CD4-positive, alpha-beta memory T cell (primary cell): Measurements from ENCODE around the gene FBXW10. TPM values are rescaled to one million over a fixed set of nuclear protein-coding genes. Genes with fewer than 3 reads are reported as not detected.
"Not testable (repeated sequence)": the region's sequence is repeated elsewhere in the genome, so short reads cannot be mapped to it uniquely, and the experiment has no call there.

Experiments
- CTCF ChIA-PET: fragments of 350-600 bp; sonication (Branson Sonifier 250); formaldehyde crosslinking; loops from one replicate; lab custom pipeline; 2021; ENCODE audit warnings: inconsistent platforms; ENCODE audit not compliant: partially characterized antibody; lab: Charles Lee
- POLR2A ChIA-PET: fragments of 350-600 bp; sonication (Branson Sonifier 250); formaldehyde crosslinking; loops from one replicate; lab custom pipeline; 2021; ENCODE audit not compliant: partially characterized antibody; lab: Charles Lee
- DNase-seq, 5 donors: peaks; one replicate each; pipeline versions ENCODE4 v3.0.0 to v3.0.0-alpha.2; 2020 to 2022; ENCODE audit warnings: mixed read lengths in 1 of 5
- H3K27ac ChIP-seq: one replicate; pipeline ENCODE4 v1.7.0; 2013; ENCODE audit warnings: low read depth, low read length
- H3K27me3 ChIP-seq: 2 replicates; pipeline ENCODE4 v1.7.0; 2013; ENCODE audit warnings: mild to moderate bottlenecking, low read length, moderate library complexity; ENCODE audit not compliant: insufficient read depth
- H3K36me3 ChIP-seq: 2 replicates; pipeline ENCODE4 v1.7.0; 2013; ENCODE audit warnings: mild to moderate bottlenecking, low read length, moderate library complexity; ENCODE audit not compliant: insufficient read depth
- H3K4me1 ChIP-seq: 2 replicates; pipeline ENCODE4 v1.7.0; 2013; ENCODE audit warnings: mild to moderate bottlenecking, low read length, moderate library complexity; ENCODE audit not compliant: insufficient read depth
- H3K4me3 ChIP-seq, 2 donors: one replicate each; pipeline ENCODE4 v1.7.0; 2013; ENCODE audit warnings: low read length in 2 of 2, mild to moderate bottlenecking in 1 of 2
- H3K9me3 ChIP-seq, 2 donors: one replicate each; pipeline ENCODE4 v1.7.0; 2013; ENCODE audit warnings: low read length in 2 of 2, control low read depth in 1 of 2; ENCODE audit not compliant: control insufficient read depth in 1 of 2
- H3K27ac Mint-ChIP-seq, 7 donors: one replicate each; pipeline ENCODE4 v1.8.0; 2020 to 2021; ENCODE audit warnings: mixed read lengths in 7 of 7, mild to moderate bottlenecking in 6 of 7, inconsistent platforms in 3 of 7, moderate library complexity in 3 of 7
- H3K27me3 Mint-ChIP-seq, 2 donors: one replicate each; pipeline ENCODE4 v1.8.0; 2020 to 2021; ENCODE audit warnings: mixed read lengths in 2 of 2
- H3K36me3 Mint-ChIP-seq, 2 donors: one replicate each; pipeline ENCODE4 v1.8.0; 2020 to 2021; ENCODE audit warnings: mixed read lengths in 2 of 2, inconsistent platforms in 1 of 2, mild to moderate bottlenecking in 1 of 2
- H3K4me1 Mint-ChIP-seq, 4 donors: one replicate each; pipeline ENCODE4 v1.8.0; 2020 to 2021; ENCODE audit warnings: mixed read lengths in 4 of 4, mild to moderate bottlenecking in 1 of 4
- H3K4me3 Mint-ChIP-seq, 8 donors: one replicate each; pipeline ENCODE4 v1.8.0; 2020 to 2021; ENCODE audit warnings: mixed read lengths in 8 of 8, mild to moderate bottlenecking in 7 of 8, moderate library complexity in 6 of 8, inconsistent platforms in 3 of 8
- H3K9me3 Mint-ChIP-seq, 8 donors: one replicate each; pipeline ENCODE4 v1.8.0; 2020 to 2021; ENCODE audit warnings: mixed read lengths in 8 of 8, mild to moderate bottlenecking in 5 of 8, inconsistent platforms in 3 of 8, moderate library complexity in 1 of 8
- intact Hi-C: fragments of 100-400 bp; cut with micrococcal nuclease; formaldehyde crosslinking; loops from one replicate; pipeline ENCODE4 v1.15.1; 2023
- polyA plus RNA-seq, 2 donors: library from polyadenylated mRNA; unstranded; fragments of 300-500 nt; fragmentation: Illumina TruSeq; gene quantifications; one replicate each; pipeline ENCODE4 v1.2.3, GENCODE V29; 2021
- total RNA-seq, 2 experiments: library from RNA; stranded (reverse); gene quantifications; one replicate each; pipeline ENCODE4 v1.2.3, GENCODE V29; 2021

FBXW10 gene
- total and polyA plus RNA-seq, 4 experiments from 2014 or later = not detected

- H3K36me3 ChIP-seq, H3K27me3 Mint-ChIP-seq, H3K36me3 Mint-ChIP-seq, H3K4me1 ChIP-seq, H3K27ac Mint-ChIP-seq, H3K9me3 Mint-ChIP-seq, POLR2A ChIA-PET, CTCF ChIA-PET, H3K27ac ChIP-seq, H3K27me3 ChIP-seq, DNase-seq, H3K4me1 Mint-ChIP-seq, H3K4me3 Mint-ChIP-seq, H3K9me3 ChIP-seq, H3K4me3 ChIP-seq, intact Hi-C loops: not testable (repeated sequence)
Measured at GRCh38 chr17:18755969-18756368, 12.1 kb downstream of the FBXW10 start.

- CTCF ChIA-PET, H3K4me1 ChIP-seq, H3K36me3 ChIP-seq, H3K27ac Mint-ChIP-seq, H3K27me3 ChIP-seq, H3K4me3 ChIP-seq, DNase-seq, H3K4me1 Mint-ChIP-seq, POLR2A ChIA-PET, H3K36me3 Mint-ChIP-seq, H3K9me3 ChIP-seq, H3K27me3 Mint-ChIP-seq, H3K27ac ChIP-seq, H3K4me3 Mint-ChIP-seq, intact Hi-C loops, H3K9me3 Mint-ChIP-seq: not testable (repeated sequence)
Measured at GRCh38 chr17:18757368-18758044, 13.7 kb downstream of the FBXW10 start.

- H3K9me3 Mint-ChIP-seq = not testable (repeated sequence)
Measured at GRCh38 chr17:18758344-18758743, 14.5 kb downstream of the FBXW10 start.

GRCh38 chr17:18760221-18760620 lies 16.4 kb downstream of the FBXW10 start:
- CTCF ChIA-PET, intact Hi-C loops: not testable (repeated sequence)

More at GRCh38 chr17:18758344-18758743, 14.5 kb downstream of the FBXW10 start:
- H3K4me1 ChIP-seq, H3K36me3 Mint-ChIP-seq, H3K9me3 ChIP-seq, H3K27me3 ChIP-seq, H3K4me1 Mint-ChIP-seq, H3K36me3 ChIP-seq, H3K27ac ChIP-seq, POLR2A ChIA-PET, H3K27me3 Mint-ChIP-seq, CTCF ChIA-PET, H3K27ac Mint-ChIP-seq, H3K4me3 Mint-ChIP-seq, DNase-seq, intact Hi-C loops, H3K4me3 ChIP-seq: not testable (repeated sequence)

GRCh38 chr17:18770572-18770971 lies 26.7 kb downstream of the FBXW10 start:
- H3K27ac Mint-ChIP-seq, H3K9me3 ChIP-seq, H3K36me3 ChIP-seq, H3K36me3 Mint-ChIP-seq, H3K27me3 ChIP-seq, H3K9me3 Mint-ChIP-seq, POLR2A ChIA-PET, H3K27ac ChIP-seq, DNase-seq, intact Hi-C loops, H3K27me3 Mint-ChIP-seq, H3K4me1 ChIP-seq, H3K4me3 Mint-ChIP-seq, H3K4me1 Mint-ChIP-seq, H3K4me3 ChIP-seq, CTCF ChIA-PET: not testable (repeated sequence)

More at GRCh38 chr17:18760221-18760620, 16.4 kb downstream of the FBXW10 start:
- DNase-seq, H3K27ac ChIP-seq, H3K27ac Mint-ChIP-seq, H3K27me3 ChIP-seq, H3K9me3 Mint-ChIP-seq, H3K4me1 ChIP-seq, H3K36me3 Mint-ChIP-seq, H3K9me3 ChIP-seq, H3K36me3 ChIP-seq, H3K27me3 Mint-ChIP-seq, H3K4me3 ChIP-seq, POLR2A ChIA-PET, H3K4me1 Mint-ChIP-seq, H3K4me3 Mint-ChIP-seq: not testable (repeated sequence)

GRCh38 chr17:18771066-18771465 lies 27.2 kb downstream of the FBXW10 start:
- H3K9me3 Mint-ChIP-seq, intact Hi-C loops, H3K27ac Mint-ChIP-seq, H3K27ac ChIP-seq, H3K4me3 ChIP-seq, CTCF ChIA-PET, H3K36me3 Mint-ChIP-seq, H3K27me3 Mint-ChIP-seq, DNase-seq, H3K4me1 ChIP-seq, H3K4me1 Mint-ChIP-seq, POLR2A ChIA-PET, H3K9me3 ChIP-seq, H3K27me3 ChIP-seq, H3K36me3 ChIP-seq, H3K4me3 Mint-ChIP-seq: not testable (repeated sequence)

GRCh38 chr17:18772471-18772870 lies 28.6 kb downstream of the FBXW10 start:
- H3K9me3 ChIP-seq = no peaks in the 10 kb centered on the region
- no peak overlapping the region for H3K4me3 ChIP-seq
- peaks cover 2 to 4% of the 10 kb centered on the region in 2 donors for H3K27me3 Mint-ChIP-seq
- DNase-seq = no peak
- no peaks in the 10 kb centered on the region for H3K36me3 ChIP-seq
- H3K27ac Mint-ChIP-seq = no peak overlapping the region
- POLR2A ChIA-PET = no interaction called here
- H3K36me3 Mint-ChIP-seq = peaks cover 0 to 6% of the 10 kb centered on the region in 2 donors
- H3K9me3 Mint-ChIP-seq = no peaks in the 10 kb centered on the region
- no peaks in the 10 kb centered on the region for H3K4me1 ChIP-seq
- no peaks in the 10 kb centered on the region for H3K27me3 ChIP-seq
- no peak overlapping the region for H3K27ac ChIP-seq
- no peak overlapping the region for H3K4me3 Mint-ChIP-seq
- H3K4me1 Mint-ChIP-seq = no peaks in the 10 kb centered on the region
- intact Hi-C loops = no loop called here
- CTCF ChIA-PET = no interaction called here
